SK-N-DZ (cell line): Measurements from ENCODE around the gene SLC24A2. TPM values are rescaled to one million over a fixed set of nuclear protein-coding genes. Genes with fewer than 3 reads are reported as not detected.
"Not testable (repeated sequence)": the region's sequence is repeated elsewhere in the genome, so short reads cannot be mapped to it uniquely, and the experiment has no call there.

Source experiments
- DNase-seq: peaks from one replicate; pipeline ENCODE4 v3.0.0-alpha.2; 2015; ENCODE audit warnings: low spot score
- polyA plus RNA-seq, 2 experiments: library from polyadenylated mRNA; depleted of rRNA; stranded (reverse); fragments of >200 nt; gene quantifications; 2 replicates each; pipeline ENCODE4 v1.2.3, GENCODE V29; 2014

SLC24A2 gene
- not detected in 2 replicates for polyA plus RNA-seq (2014; cell fraction: cytosol; rRNA removed)
- polyA plus RNA-seq (2014; cell fraction: nucleus; rRNA removed), result not detected in 2 replicates

GRCh38 chr9:19788614-19789271 is at the start of gene SLC24A2:
Gene SLC24A2 (minus strand): TSS chr9:19789037.
- DNase-seq, result no peak

DNA sequence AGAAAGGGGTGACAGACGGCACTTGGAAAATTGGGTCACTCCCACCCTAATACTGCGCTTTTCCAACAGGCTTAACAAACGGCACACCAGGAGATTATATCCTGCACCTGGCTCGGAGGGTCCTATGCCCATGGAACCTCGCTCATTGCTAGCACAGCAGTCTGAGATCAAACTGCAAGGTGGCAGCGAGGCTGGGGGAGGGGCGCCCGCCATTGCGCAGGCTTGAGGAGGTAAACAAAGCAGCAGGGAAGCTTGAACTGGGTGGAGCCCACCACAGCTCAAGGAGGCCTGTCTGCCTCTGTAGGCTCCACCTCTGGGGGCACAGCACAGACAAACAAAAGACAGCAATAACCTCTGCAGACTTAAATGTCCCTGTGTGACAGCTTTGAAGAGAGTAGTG is 44.5 kb upstream of the SLC24A2 start:
- not testable (repeated sequence) for DNase-seq

DNA sequence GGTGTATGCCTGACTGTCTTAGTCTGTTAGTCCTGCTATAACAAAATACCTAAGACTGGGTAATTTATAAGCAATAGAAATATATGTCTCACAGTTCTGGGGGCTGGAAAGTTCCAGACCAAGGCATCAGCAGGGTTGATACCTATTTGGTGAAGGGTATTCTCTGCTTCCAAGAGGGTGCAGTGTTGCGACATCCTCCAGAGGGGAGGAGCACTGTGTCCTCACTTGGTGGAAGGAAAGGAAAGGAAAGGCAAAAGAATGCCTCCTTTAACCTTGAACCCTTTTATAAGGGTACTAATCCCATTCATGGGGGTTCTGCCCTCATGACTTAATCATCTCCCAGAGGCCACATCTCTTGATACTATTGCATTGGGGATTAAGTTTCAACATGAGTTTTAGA is 42.0 kb upstream of the SLC24A2 start:
- no peak for DNase-seq

GRCh38 chr9:19828576-19829109 is 39.8 kb upstream of the SLC24A2 start:
- DNase-seq, result no peak

GRCh38 chr9:19816769-19817168 is 27.9 kb upstream of the SLC24A2 start:
- no peak for DNase-seq

DNA sequence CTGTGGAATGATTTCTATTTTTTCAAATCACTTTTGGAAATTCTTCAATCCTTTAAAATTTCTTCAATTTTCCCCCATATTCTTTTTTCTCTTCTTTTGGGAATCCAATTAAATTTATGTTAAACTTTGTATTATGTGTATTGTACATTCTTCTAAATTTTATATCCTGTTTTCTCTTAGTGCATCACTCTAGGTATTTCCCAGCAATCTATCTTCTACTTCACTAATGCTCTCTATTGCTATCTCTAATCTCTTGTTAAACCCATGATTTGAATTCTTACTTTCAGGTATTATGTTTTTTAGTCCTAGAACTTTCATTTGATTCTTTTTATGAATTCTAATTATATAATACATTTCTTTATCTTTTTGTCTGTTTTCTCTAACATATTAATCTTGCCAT is 23.4 kb upstream of the SLC24A2 start:
- DNase-seq, result no peak

DNA sequence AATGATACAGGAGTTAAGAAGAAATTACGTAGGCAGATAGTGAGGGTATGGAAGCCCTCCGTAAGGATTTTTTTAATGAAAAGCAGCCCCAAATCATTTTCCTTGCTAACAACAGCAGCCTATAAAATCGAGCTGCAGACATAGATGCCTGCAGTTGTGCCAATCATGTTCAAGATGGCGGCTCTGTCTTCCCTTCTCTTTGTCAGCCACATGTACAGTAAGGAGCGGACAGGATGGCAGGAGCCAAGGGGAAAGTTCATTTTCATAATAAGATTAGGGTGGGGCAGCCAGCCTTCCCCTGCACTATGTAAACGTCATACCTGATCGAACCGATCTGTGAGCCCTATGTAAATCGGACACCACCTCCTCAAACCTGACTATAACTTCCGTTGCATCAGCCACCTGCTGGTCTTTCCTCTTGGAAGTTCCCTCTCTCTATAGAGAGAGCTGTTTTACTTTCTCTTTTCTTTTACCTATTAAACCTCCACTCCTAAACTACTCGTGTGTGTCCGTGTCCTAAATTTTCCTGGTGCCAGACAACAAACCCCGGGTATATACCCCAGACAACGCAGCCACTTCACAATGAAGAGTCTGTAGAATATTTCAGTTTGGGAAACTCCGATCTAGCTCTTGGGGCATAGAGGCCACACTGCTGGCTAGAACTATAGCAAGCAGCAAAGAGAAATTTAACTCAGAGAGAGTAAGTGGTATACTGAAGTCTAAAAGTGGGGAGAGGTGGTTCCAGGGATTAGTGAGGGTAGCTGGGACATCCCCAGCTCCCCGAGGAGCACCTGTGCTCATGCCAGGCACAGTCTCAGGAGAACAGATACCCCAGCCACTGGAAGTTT is 20.8 kb upstream of the SLC24A2 start:
- no peak for DNase-seq

- no peak for DNase-seq
Observed at GRCh38 chr9:19807182-19807892, 18.5 kb upstream of the SLC24A2 start.

GRCh38 chr9:19804431-19804830 is 15.6 kb upstream of the SLC24A2 start:
- no peak for DNase-seq

- no peak for DNase-seq
Observed at GRCh38 chr9:19800884-19801283, 12.0 kb upstream of the SLC24A2 start.

- no peak for DNase-seq
Observed at GRCh38 chr9:19799784-19800183, 10.9 kb upstream of the SLC24A2 start.

DNA sequence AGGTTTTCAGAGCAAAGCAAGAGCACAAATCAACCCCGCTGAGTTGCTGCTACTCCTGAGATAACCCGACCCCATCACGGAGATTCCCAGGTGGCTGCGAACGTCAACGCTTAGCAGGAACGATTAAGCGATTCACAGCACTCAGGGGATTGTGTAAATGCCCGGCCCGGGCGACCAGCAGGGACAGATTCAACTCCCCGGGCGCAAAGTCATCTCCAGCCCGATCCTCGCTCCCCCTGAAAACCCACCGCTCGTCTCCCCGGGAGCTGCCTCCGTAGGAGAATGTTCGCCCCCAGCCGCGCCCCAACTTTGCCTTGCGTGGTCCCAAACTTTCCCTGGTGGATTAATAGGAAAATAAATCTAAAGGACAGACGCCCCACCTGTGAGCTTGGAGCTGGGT is 685 bp downstream of the SLC24A2 start:
- DNase-seq, result no peak

- no peak for DNase-seq
Observed at GRCh38 chr9:19787672-19788071, 1.2 kb downstream of the SLC24A2 start.

GRCh38 chr9:19785230-19785629 is 3.6 kb downstream of the SLC24A2 start:
- DNase-seq, result no peak

GRCh38 chr9:19784136-19784535 is 4.7 kb downstream of the SLC24A2 start:
- no peak for DNase-seq

DNA sequence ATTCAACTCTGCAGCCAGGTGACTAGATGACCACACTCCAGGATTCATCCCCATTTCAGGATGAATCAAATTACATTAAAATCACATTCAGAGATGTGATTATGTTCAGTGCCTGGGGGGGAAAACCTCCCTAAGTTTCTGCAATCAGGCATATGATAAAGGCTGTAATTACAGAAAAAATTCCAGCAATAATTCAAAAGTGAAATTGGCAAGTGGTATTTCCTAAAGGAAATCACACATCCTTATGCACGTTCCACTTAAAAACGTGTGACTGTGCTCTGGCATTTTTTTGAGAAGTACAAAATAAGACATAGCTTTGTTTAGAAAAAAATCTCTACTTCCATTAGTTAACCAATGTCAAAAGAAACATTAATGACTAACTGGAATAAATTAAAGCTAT is 5.3 kb downstream of the SLC24A2 start:
- no peak for DNase-seq

GRCh38 chr9:19782005-19782404 is 6.8 kb downstream of the SLC24A2 start:
- no peak for DNase-seq

- no peak for DNase-seq
Observed at GRCh38 chr9:19781240-19781639, 7.6 kb downstream of the SLC24A2 start.

DNA sequence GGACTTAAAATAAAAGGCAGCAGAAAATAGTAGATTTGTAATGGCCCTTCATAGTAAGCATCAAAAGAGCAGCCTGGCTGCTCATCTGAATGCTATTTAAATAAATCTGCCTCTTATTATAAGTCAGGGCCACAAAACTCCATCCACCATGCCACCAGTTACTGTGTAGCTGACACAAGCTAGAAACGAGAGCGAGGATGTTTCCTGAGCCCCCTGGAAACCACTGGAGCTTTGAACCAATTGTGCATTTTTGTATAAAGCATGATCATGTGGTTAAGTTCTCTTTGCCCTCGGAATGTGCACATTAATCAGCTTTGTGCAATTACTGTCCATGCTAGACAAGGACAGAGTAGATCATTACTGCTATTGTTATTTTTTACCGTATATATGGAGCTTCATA is 17.4 kb downstream of the SLC24A2 start:
- no peak for DNase-seq

DNA sequence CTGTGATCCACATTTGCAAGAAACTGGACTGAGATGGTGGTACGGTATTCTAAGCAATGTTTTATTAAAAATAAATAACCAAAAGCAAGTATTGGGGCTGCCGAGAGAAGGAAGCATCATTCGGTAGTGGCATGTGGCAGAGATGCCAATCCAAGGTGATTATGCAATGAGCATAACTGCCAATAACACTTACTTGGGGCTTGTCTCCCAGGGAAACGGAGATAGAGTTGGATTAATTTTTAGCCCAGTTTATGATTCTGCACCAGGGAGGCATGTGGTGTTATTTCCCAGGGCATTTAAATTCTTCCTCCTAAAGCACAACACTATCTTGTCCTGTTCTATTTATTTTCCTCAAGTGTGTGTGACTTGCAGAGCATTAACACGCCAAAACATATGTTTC is 17.9 kb downstream of the SLC24A2 start:
- DNase-seq, result no peak

GRCh38 chr9:19769213-19769612 is 19.6 kb downstream of the SLC24A2 start:
- no peak for DNase-seq

GRCh38 chr9:19768798-19769197 is 20.0 kb downstream of the SLC24A2 start:
- DNase-seq, result no peak
